H1 (cell line): ENCODE data around the gene C19orf47. TPM values are rescaled to one million over a fixed set of nuclear protein-coding genes. Genes with fewer than 3 reads are reported as not detected.

Experiments used
- CHD7 ChIP-seq: fragments of 300-600 bp; sonication (generic); IDR thresholded peaks from 2 replicates; pipeline ENCODE4 v1.7.1; 2012; ENCODE audit warnings: low read length, moderate library complexity, mild to moderate bottlenecking, inconsistent platforms; ENCODE audit not compliant: insufficient replicate concordance
- polyA plus RNA-seq, 7 experiments: library from polyadenylated mRNA; depleted of rRNA in 3 of 7; stranded (reverse) in 5 of 7; unstranded in 2 of 7; fragments of >200 nt in 5 of 7; fragments of 200-250 nt in 2 of 7; gene quantifications; 1 replicate in 5 of 7; 2 replicates in 1 of 7; 4 replicates in 1 of 7; pipeline versions ENCODE4 v1.2.1 to v1.2.3, GENCODE V29; 2011 to 2013; ENCODE audit warnings: missing spikeins in 2 of 7, mixed read lengths in 2 of 7
- total RNA-seq: library from RNA; stranded (reverse); fragmentation: NEBNext Ultra II Directional; extraction: Animal tissue kit (Norgen Biotek cat#: 25700); gene quantifications from 2 replicates; pipeline ENCODE4 v1.2.1, GENCODE V29; 2021

The C19orf47 gene
- total and polyA plus RNA-seq, 2 of the 8 experiments (the other 6 are each of a cell fraction or from before 2014, with no cell fraction given), result 17.8 to 27.3 TPM

- TF ChIP-seq CHD7, result no peak
Measured at GRCh38 chr19:40322951-40323615, 25.1 kb downstream of the C19orf47 start (continued).
